PFSK-1 (cell line): ENCODE measurements around the gene SLC44A2.

ENCODE experiments used
- FOXP2 ChIP-seq: optimal IDR thresholded peaks from 2 replicates; pipeline ENCODE3; 2011; ENCODE audit warnings: borderline replicate concordance, control low read depth, inconsistent platforms; ENCODE audit not compliant: insufficient read depth; ENCODE audit errors: extremely low read length, extremely low read depth
- POLR2AphosphoS5 ChIP-seq: IDR thresholded peaks from 2 replicates; pipeline ENCODE4 v1.6.1; 2012; ENCODE audit warnings: low read depth, mild to moderate bottlenecking, control low read depth, low read length, moderate library complexity
- SIN3A ChIP-seq: IDR thresholded peaks from 2 replicates; pipeline ENCODE4 v1.6.1; 2012; ENCODE audit warnings: mild to moderate bottlenecking, low read length, moderate library complexity, borderline replicate concordance; ENCODE audit not compliant: insufficient read depth
- TAF1 ChIP-seq: IDR thresholded peaks from 2 replicates; pipeline ENCODE4 v1.6.1; 2012; ENCODE audit warnings: low read length, control low read depth, borderline replicate concordance; ENCODE audit not compliant: insufficient read depth

GRCh38 chr19:10625762-10626138 is 397 bp downstream of the SLC44A2 start:
- TF ChIP-seq FOXP2 = no peak
- TF ChIP-seq TAF1 = no peak
- no peak for TF ChIP-seq POLR2AphosphoS5
- TF ChIP-seq SIN3A = no peak
